HUDEP-2 (cell line): Measurements from ENCODE around the gene TNNC1.

Source experiments
- DNase-seq, 76 experiments: peaks; one replicate each; lab custom pipeline; 2025; ENCODE audit not compliant: unreplicated experiment in 76 of 76; lab: John Stamatoyannopoulos, UW

Gene TNNC1

DNA sequence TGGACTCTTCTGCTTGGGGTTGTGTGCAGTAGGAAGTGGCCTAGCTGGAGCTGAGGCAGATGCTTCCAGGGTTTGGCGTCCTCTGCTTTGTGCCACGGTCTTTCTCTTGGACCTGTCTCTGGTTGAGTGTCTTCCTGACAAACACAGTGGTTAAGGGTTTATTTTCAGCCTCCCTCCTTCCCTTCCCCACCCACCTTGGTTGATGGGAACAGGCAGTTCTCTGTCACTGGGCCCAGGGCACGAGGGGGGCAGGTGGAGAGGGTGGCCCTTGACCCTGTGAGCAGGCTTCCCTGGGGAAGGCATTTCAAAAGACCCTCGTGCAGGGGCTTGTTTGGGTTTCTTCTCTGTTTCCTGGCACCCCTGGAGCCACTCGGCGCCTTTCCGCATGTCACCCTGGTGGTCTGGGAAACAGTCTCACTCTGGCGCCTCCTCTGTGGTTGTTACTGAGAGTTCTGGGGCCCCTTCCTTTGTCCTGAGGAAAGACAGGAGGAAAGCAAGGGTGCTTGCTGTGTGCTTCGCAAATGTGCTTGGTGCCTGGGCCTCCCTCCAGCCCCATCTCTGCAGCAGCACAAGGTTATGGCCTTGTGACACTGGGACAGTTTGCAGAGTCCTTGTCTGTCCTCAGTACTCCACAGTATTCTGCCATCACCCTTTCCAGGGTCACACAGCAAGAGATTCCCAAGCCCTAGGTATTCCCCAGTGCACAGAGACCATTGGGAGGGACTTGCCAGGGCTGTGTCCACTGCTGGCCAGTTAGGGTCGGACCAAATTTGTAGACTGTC is 31.0 kb upstream of the TNNC1 start:
- no peak for DNase-seq

DNA sequence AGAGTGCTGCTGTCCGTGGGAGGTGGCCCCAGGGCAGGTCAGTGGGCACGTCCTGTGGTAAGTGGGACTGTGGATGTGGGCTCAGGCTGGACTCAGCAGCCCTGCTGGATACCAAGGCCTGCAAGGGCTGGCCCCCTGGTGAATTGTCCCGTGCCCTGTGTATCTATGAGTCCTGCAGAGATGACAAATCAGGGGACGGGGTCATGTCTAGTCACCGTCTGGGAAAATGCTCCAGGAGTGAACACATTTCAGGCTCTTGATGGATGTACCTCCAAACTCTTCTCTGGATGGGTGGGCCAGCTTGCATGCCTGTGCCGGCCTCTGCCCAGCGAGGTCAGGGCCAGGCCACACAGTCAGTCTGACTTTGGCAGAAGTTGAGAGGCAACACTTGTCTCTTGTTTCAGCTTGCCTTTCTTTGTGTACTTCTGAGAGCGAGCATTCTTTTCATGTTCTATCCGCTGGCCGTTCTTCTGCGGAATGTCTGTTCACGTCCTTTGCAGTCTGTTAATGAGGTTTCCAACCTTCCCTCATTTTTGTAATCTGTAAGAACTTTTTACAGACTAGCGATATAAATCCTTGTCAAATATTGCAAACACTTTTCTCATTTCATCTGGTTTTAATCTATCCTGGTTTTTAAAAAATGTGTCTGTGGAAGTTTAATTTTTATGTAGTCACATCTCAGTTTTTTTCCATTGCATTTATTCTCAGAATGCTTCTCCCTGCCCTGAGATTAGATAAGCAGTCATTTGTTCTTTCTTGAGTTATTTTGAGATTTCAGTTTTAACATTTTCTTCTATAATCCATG is 29.9 kb upstream of the TNNC1 start:
- DNase-seq, result no peak

GRCh38 chr3:52483081-52483480 is 29.2 kb upstream of the TNNC1 start:
- no peak for DNase-seq

DNA sequence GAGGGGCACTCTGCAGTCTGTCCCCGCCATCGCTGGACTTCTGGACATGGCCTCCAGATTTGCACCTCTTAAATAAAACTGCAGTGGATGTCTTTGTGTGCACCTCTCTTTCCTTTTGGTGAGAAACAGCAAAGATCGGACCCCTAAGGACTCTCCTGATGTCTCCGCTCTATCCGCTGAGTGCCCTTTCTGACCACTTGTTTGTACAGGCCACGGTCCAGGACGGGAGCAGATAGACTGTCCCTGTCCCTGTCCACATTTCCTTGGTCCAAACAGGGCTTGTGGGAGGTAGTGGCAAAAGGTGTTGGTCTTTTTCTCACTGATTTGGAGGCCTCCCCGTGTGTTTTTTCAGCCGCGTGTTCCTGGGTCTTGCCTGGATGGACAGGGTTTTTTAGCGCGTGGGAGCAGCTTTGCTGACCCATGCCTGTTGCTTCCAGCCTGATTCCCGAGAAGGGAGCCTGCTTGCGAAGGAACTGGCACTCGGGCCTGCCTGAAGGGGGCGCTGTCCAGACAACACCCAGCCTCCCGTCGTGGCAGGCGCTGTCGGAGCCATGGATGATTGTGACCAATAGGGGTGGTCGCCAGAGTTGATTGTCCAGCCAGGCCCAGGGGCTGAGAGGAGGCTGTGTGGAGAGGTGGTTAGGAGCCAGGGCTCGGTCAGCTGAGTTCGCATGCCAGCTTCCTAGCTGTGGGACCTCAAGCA is 28.1 kb upstream of the TNNC1 start:
- DNase-seq, result peak in 6 of 76 experiments; percentile 5 to 27 (median 10)

GRCh38 chr3:52480768-52481715 is 27.2 kb upstream of the TNNC1 start:
- DNase-seq, result no peak

- no peak for DNase-seq
Measured at GRCh38 chr3:52479877-52480575, 26.2 kb upstream of the TNNC1 start.

- DNase-seq, result no peak
Measured at GRCh38 chr3:52479037-52479876, 25.4 kb upstream of the TNNC1 start.

DNA sequence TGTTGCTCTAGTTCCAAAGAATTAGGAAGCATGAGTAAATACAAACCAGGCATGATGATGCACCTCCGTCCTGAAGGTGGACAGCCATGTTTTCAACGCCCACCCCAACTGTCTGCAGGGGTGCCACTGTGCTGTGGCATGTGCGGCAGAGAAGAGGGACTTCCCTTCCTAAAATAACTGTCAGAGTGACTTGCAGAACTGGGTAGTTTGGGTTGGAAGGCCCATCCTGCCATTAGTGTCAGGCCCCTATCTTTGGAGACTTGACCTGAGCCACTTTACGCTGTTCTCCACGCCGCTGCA is 23.9 kb upstream of the TNNC1 start:
- DNase-seq, result no peak

DNA sequence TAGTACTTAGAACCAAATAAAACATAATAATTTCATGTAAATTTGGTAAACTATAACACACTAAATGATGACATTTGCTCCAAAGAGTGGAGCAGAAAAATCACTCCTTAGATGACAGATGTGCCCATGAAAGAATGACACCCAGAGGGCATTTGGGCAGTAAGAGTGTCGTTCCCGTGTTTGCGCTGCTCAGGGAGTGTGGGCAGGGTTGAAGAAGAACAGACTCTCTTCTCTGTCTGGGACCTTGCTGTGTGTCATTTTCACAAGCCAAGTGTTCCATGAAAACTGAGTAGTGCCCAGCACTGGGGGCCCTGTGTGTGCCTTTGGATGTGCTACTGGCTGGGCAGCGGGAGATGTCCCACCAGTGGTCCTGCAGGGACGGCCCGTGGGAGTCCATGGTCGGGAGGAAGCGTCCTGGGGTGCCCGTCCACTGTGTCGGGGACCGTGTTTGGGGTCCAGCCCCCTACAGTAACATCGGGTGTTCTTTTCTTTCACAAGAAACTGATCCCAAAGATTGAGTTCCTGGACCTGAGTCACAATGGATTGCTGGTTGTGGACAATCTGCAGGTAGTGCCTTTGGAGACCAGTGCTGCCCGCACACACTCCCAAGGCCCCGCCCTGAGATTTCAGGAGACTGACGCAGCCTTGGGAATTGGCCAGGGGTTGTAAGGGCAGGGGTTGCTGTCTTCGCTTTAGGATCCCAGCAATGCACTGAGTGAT is 23.4 kb upstream of the TNNC1 start:
- no peak for DNase-seq

DNA sequence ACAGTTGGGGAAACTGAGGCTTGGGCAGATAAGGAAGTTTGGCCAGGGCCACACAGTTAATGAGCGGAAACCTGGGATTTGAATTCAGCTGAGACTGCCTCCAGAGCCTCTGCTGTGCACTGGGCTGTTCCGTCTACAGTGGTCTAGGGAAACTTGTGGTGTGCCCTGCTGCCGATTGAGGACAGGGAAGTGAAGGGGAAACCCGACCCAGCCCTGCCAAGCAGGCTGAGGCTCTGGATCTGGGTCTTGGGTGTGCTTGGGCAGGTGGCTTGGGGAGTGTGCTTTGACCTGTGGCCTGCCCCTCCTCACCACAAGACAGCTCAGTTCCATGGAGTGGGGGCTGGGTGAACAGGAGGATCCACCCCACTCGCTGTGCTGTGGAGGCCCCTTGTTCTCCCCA is 19.2 kb upstream of the TNNC1 start:
- DNase-seq, result no peak

- no peak for DNase-seq
Measured at GRCh38 chr3:52472239-52473000, 18.6 kb upstream of the TNNC1 start.

- DNase-seq, result peak in 43 of 76 experiments; percentile 6 to 48 (median 22)
Measured at GRCh38 chr3:52471371-52472238, 17.8 kb upstream of the TNNC1 start.

- DNase-seq, result no peak
Measured at GRCh38 chr3:52470920-52471319, 17.1 kb upstream of the TNNC1 start.

DNA sequence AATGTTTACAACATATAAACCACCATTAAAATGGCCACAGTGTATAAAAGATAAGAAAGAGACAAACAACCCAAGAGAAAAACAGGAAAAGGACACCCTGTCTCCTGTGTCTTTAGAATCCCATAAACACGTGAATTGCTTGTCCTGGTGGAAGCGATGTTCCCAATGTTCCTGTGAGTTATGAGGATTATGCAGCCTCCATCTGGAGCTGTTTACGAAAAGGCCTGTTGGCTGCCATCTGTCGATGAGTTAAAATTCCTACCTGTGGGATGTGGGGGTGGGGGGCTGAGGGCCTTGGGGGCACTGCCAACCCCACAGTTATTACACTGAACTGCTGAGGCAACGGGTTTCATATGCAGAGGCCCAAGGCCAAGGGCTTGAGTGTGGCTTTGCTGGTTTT is 15.2 kb upstream of the TNNC1 start:
- DNase-seq, result no peak

DNA sequence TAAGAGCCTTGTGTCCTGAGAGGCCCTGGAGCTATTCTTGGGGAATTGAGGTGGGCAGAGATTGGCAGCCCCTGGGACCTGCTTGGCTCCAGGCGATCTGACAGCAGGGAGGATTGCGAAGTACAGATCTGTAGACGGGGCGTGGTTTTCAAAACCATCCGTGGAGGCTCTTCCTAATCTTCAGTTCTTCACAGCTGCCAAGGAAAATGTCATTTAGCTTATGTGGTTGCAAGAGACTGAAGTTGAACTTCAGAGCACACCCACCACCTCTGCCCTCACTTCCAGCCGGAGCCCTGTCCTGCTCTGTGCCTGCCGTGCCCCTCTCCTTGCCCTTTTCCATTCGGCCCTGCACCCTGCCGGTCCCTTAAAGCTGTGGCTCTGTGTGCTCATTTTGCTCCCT is 14.5 kb upstream of the TNNC1 start:
- DNase-seq, result no peak

- DNase-seq, result no peak
Measured at GRCh38 chr3:52463416-52463815, 9.6 kb upstream of the TNNC1 start.

DNA sequence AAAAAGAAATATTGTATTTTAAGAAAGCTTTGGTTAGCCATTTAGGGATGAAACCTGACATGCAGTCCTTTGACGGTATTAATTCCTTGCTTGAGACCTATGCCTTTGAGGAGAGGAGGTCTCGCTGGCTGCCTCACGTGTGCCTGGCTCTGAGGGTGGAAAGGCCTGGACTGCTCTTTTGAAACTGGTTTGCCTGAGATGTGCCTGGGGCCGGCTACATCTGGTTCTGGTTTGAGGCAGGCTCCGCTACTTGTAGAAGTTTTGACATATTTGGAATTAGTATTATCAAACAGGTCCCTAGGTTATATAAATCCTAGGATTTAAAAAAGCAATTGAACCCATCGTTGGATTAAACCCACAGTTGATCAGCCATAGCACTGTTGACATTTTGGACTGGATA is 8.0 kb upstream of the TNNC1 start:
- no peak for DNase-seq
